Rectal smooth muscle tissue (tissue), 1 donor: ENCODE measurements around the gene PDE9A.
"Not testable (repeated sequence)": the region's sequence is repeated elsewhere in the genome, so short reads cannot be mapped to it uniquely, and the experiment has no call there.

Source experiments
- H3K27ac ChIP-seq: one replicate; pipeline ENCODE4 v1.7.0; 2013; ENCODE audit warnings: low read depth, low read length, inconsistent platforms
- H3K27me3 ChIP-seq: one replicate; pipeline ENCODE4 v1.7.0; 2013; ENCODE audit warnings: low read length; ENCODE audit not compliant: control insufficient read depth, insufficient read depth
- H3K36me3 ChIP-seq: one replicate; pipeline ENCODE4 v1.7.0; 2013; ENCODE audit warnings: low read length; ENCODE audit not compliant: control insufficient read depth, insufficient read depth
- H3K4me1 ChIP-seq: one replicate; pipeline ENCODE4 v1.7.0; 2013; ENCODE audit warnings: low read length; ENCODE audit not compliant: control insufficient read depth, insufficient read depth
- H3K4me3 ChIP-seq: one replicate; pipeline ENCODE4 v1.7.0; 2013; ENCODE audit warnings: low read length
- H3K9ac ChIP-seq: one replicate; pipeline ENCODE4 v1.7.0; 2013; ENCODE audit warnings: low read length

Gene PDE9A

DNA sequence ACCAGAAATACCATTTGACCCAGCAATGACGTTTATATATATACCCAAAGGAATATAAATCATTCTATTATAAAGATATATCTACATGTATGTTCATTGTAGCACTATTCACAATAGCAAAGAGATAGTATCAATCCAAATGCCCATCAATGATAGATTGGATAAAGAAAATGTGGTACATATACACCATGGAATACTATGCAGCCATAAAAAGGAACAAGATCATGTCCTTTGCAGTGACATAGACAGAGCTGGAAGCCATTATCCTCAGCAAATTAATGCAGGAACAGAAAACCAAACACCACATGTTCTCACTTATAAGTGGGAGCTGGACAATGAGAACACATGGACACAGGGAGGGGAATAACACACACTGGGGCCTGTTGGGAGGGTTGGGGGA is 55.5 kb downstream of the PDE9A start:
- not testable (repeated sequence) for H3K36me3 ChIP-seq, H3K9ac ChIP-seq, H3K27ac ChIP-seq, H3K4me1 ChIP-seq, H3K4me3 ChIP-seq, H3K27me3 ChIP-seq

GRCh38 chr21:42711667-42712066 is 58.2 kb downstream of the PDE9A start:
- H3K27me3 ChIP-seq = no peaks in the 10 kb centered on the region
- no peak overlapping the region for H3K9ac ChIP-seq
- H3K4me1 ChIP-seq = no peaks in the 10 kb centered on the region
- H3K4me3 ChIP-seq = no peak overlapping the region
- H3K27ac ChIP-seq = no peak overlapping the region
- H3K36me3 ChIP-seq = peaks cover 2% of the 10 kb centered on the region

- not testable (repeated sequence) for H3K27ac ChIP-seq, H3K9ac ChIP-seq, H3K27me3 ChIP-seq, H3K4me1 ChIP-seq, H3K4me3 ChIP-seq, H3K36me3 ChIP-seq
Observed at GRCh38 chr21:42715427-42715826, 62.0 kb downstream of the PDE9A start.

- H3K27ac ChIP-seq = no peak overlapping the region
- no peak overlapping the region for H3K4me3 ChIP-seq
- H3K27me3 ChIP-seq = no peaks in the 10 kb centered on the region
- no peaks in the 10 kb centered on the region for H3K4me1 ChIP-seq
- peaks cover 2% of the 10 kb centered on the region for H3K36me3 ChIP-seq
- H3K9ac ChIP-seq = no peak overlapping the region
Observed at GRCh38 chr21:42716074-42716473, 62.7 kb downstream of the PDE9A start.

GRCh38 chr21:42720484-42720883 is 67.1 kb downstream of the PDE9A start:
- not testable (repeated sequence) for H3K4me3 ChIP-seq, H3K36me3 ChIP-seq, H3K4me1 ChIP-seq, H3K9ac ChIP-seq, H3K27me3 ChIP-seq, H3K27ac ChIP-seq

DNA sequence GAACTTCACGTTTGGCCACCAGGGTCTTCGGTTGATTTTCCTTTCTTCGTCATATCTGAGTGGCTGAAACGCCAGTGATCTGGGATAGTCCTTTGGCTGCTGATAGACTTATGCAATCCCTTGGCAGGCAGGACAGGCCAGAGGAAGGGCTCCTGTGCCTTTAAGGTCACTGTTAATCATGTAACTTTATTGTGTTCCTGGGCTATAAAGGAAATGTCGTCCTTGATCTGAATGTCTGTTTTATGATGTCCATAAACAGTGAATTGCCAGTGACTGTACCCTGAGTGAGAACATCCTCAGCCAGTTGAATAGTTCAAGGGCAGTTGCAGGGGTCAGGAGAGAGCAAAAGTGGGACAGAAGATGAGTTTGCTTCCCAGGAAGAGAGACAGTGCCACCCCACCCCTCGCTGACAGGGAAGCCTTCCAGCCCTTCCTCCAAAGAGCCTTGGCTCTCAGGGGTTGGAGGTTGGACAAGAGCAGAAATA is 68.0 kb downstream of the PDE9A start:
- H3K9ac ChIP-seq = no peak overlapping the region
- H3K4me3 ChIP-seq = peak overlapping the region; percentile 33
- H3K27me3 ChIP-seq = no peaks in the 10 kb centered on the region

DNA sequence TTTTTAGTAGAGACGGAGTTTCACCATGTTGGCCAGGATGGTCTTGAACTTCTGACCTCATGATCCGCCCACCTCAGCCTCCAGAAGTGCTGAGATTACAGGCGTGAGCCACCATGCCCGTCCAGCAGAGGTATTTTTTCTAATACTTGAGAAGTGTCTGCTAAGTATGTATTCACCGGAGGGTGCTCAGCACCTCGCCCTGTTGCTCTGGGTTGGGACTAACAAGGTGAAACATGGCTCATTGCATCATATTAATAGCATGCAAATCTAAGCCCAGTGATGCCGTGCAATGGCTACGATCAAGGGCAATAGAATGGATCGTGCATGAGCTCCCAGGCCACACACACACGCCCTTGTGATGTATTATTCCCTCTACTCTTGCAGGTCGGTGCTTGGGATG is 68.7 kb downstream of the PDE9A start:
- Histone ChIP-seq H3K4me3 (no peak overlapping the region), H3K36me3 (no peaks in the 10 kb centered on the region), H3K4me1 (peaks cover 6% of the 10 kb centered on the region), H3K9ac (no peak overlapping the region), H3K27me3 (no peaks in the 10 kb centered on the region), H3K27ac (no peak overlapping the region)

More for the DNA sequence above, 68.0 kb downstream of the PDE9A start:
- Histone ChIP-seq H3K4me1 (peaks cover 6% of the 10 kb centered on the region), H3K27ac (peak overlapping the region; percentile 60), H3K36me3 (no peaks in the 10 kb centered on the region)

DNA sequence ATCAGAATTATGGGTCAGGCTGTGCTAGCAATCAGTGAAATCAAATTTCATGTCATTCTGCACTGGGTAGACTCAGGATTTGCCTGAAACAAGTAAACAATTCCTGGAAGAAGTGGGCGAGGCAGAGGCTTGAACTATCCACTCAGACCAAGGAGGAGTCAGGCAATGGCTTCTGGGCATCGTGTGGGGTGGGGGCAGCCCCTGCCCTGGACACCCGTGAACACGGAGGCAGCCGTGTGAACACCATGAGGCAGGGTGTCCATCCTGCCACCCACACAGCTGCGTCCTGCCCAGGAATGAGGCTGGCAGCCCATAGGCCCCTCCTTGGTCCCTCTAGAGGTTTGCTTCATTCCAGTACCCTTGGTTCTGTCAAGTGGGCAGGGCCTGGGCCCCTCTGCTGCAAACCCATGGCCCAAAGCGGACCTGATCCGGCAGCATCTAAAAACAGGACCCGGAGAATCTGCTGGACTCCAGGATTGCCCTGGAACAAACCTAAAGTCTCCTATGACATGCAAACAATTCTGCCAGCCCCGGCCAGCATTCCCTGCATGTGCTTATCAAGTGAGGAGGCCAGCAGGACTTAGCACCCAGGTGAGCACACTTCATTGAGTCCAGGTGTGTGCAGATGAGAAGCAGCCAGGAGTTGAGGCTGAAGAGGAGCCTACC is 69.5 kb downstream of the PDE9A start:
- Histone ChIP-seq H3K4me1 (peaks cover 6% of the 10 kb centered on the region), H3K27me3 (no peaks in the 10 kb centered on the region), H3K4me3 (no peak overlapping the region), H3K36me3 (no peaks in the 10 kb centered on the region), H3K9ac (no peak overlapping the region), H3K27ac (no peak overlapping the region)

DNA sequence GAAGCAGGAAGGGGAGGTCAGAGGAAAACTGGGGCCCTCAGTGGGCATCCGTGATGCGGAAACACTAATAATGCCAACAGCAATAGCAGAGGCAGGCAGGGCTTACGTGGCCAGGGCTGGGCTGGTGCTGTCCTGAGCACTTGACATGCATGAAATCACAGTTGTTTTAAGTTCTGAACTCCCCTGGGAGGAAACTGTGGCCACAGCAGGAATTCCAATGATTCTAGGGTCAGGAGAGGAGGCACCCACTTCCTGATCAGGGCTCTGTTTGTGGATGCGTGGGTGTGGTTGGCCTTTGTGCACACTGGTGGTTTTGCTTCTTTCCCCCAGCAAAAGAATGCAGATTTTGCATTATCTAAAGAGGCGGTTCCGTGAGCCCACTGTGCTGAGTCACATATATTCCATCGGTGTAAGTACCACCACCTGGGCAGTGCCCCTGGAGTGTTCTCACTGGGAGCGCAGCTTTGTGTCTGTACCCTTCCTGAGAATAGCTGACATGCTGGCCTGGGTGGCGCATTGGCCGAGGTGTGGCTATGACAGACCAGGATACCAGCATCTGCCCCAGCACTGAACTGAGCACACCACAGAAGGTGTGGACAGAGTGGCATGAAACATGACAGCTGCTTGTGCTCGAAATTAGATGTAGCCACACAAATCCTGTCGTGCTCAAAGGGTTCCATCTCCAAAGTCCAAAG is 71.0 kb downstream of the PDE9A start:
- H3K4me3 ChIP-seq = no peak overlapping the region
- no peak overlapping the region for H3K27ac ChIP-seq
- no peak overlapping the region for H3K9ac ChIP-seq
- peaks cover 6% of the 10 kb centered on the region for H3K4me1 ChIP-seq
- H3K36me3 ChIP-seq = no peaks in the 10 kb centered on the region
- H3K27me3 ChIP-seq = no peaks in the 10 kb centered on the region

DNA sequence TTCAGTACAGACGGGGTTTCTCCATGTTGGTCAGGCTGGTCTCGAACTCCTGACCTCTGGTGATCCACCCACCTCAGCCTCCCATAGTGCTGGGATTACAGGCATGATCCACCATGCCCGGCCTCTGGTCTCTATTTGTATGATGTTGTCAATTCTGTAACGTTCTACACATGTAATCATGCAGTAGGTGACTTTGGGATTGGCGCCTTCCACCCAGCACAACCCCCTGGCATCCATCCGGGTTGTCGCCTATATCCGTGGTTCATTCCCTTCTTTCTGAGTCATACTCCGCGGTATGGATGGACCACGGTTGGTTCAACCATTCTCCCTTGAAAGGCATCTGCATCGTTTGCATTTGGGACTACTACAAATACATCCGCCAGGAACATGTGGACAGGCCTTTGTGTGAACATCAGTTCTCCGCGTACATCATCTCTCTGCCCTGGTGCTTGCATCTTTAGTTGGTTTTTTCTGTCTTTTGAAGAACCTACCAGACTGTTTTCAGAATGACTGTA is 72.1 kb downstream of the PDE9A start:
- peaks cover 6% of the 10 kb centered on the region for H3K4me1 ChIP-seq
- H3K36me3 ChIP-seq = no peaks in the 10 kb centered on the region
- no peak overlapping the region for H3K27ac ChIP-seq
- H3K9ac ChIP-seq = no peak overlapping the region
- H3K27me3 ChIP-seq = no peaks in the 10 kb centered on the region
- H3K4me3 ChIP-seq = no peak overlapping the region

DNA sequence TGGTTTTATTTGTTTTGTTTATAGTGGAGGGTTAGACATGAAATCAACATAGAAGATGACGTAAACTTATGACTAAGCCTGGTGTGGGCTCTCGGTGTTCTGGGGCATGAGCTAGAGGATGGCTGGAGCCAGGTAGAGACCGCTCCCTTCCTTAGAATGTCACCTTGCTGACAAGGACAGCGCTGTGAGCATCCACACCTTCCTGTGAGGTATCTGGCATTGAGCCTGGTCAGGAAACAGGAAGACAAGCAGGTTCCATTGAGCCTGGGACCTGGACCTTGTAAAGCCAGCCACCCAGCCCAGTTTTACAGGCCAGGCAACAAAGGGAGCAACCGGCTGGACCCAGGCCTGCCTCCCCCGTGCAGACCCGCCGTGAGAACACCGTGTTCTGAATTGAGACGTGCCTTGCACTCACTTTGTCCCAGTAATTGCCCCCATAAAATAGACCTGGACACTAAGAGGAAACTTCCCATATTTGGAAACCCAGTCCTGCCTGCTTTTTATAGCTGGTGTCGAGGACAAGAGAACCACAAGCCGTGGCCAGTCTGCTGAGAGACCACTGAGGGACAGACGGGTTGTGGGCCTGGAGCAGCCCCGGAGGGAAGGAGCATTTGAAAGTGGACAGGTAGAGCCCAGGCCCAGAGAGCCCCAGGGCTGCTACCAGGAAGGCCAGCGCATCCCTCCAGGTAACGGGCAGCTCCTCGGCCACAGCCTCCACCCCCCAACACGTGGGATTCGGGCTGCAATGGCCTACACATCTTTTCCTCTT is 78.0 kb downstream of the PDE9A start:
- H3K27ac ChIP-seq = peak overlapping the region; percentile 72
- H3K4me1 ChIP-seq = no peaks in the 10 kb centered on the region
- H3K36me3 ChIP-seq = no peaks in the 10 kb centered on the region
- no peak overlapping the region for H3K4me3 ChIP-seq
- no peak overlapping the region for H3K9ac ChIP-seq
- H3K27me3 ChIP-seq = no peaks in the 10 kb centered on the region

DNA sequence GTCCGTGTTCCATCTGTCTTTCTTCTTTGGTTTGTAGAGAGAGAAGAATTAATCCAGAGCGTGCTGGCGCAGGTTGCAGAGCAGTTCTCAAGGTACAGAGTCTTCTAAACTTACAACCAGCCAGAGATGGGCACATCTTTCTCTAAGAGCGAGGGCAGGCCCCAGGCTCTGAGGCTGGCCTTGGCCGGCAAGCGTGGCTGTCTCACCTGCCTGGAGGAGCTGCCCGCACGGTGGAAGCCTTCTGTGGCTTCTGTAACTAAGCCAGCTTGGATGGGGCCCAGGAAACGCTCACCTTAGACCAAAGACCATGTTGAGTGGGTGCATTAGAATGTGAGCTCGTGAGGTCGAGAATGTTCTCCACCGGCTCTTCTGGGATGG is 78.6 kb downstream of the PDE9A start:
- Histone ChIP-seq H3K27me3 (no peaks in the 10 kb centered on the region), H3K9ac (no peak overlapping the region), H3K27ac (peak overlapping the region; percentile 72), H3K4me3 (no peak overlapping the region), H3K36me3 (peaks cover 2% of the 10 kb centered on the region), H3K4me1 (no peaks in the 10 kb centered on the region)
